NOMO-1 treated with DMSO at 0.1 percent for 48 hours (cell line): ENCODE results near the gene DEFB127.
"Not testable (repeated sequence)": the region's sequence is repeated elsewhere in the genome, so short reads cannot be mapped to it uniquely, and the experiment has no call there.

ENCODE experiments used
- DNase-seq: peaks from one replicate; lab custom pipeline; 2025; ENCODE audit not compliant: unreplicated experiment; lab: John Stamatoyannopoulos, UW

Gene DEFB127, protein sequence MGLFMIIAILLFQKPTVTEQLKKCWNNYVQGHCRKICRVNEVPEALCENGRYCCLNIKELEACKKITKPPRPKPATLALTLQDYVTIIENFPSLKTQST

DNA sequence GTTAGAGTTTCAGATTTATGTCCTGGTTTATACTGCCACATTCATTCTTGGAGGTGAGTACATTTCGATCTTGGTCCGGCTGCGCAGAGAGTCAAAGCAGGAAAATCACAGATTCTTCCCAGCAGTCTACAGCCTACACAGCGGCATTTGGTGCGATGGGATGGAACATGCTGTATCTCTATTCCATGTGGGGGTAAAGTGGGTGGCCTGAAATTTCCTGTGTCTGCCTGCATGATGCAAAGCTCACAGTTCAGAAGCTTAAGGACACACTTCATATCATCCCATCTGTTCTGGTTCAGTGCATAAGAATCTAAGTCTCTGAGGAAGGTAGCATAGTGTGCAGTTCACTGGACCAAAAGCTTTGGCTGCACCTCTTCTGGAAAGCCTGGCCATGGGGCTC lies at the start of gene DEFB127:
TSS of gene DEFB127 (plus strand) at position 301 of the 400 bp plus-strand sequence. CDS start at position 392, 91 bp downstream.
- no peak for DNase-seq

DNA sequence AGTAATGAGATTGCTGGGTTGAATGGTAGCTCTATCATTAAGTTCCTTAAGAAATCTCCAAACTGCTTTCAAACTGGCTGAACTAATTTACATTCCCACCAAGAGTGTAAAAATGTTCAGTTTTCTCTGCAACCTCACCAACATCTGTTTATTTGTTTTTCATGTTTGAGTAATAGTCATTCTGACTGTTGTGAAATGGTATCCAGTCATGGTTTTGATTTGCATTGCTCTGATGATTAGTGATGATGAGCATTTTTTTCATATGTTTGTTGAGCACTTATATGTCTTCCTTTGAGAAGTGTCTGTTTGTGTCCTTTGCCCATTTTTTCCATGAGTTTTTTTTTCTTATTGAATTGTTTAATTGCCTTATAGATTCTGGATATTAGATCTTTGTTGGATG lies 44.9 kb upstream of the DEFB127 start:
- no peak for DNase-seq

DNA sequence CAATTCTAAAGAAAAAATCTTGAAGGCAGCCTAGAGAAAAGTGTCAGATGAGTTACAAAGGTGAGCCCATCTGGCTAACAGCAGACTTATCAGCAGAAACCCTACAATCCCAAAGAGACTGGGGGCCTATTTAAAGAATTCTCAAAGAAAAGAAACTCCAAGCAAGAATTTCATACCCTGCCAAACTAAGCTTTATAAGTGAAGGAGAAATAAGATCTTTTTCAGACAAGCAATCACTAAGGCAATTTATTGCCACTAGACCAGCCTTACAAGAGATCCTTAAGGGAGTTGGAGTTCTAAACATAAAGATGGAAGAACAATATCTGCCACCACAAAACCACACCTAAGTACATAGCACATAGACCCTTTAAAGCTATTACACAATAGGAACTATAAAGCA lies 39.7 kb upstream of the DEFB127 start:
- no peak for DNase-seq

DNA sequence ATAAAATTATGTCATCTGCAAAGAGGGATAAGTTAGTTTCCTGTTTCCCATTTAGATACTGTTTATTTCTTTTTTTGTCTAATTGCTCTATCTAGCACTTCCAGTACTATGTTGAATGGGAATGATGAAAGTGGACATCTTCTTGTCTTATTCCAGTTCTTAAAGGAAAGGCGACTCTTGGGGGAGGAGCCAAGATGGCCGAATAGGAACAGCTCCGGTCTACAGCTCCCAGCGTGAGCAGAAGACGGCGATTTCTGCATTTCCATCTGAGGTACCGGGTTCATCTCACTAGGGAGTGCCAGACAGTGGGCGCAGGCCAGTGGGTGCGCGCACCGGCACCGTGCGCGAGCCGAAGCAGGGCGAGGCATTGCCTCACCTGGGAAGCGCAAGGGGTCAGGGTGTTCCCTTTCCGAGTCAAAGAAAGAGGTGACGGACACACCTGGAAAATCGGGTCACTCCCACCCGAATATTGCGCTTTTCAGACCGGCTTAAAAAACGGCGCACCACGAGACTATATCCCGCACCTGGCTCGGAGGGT lies 27.4 kb upstream of the DEFB127 start:
- DNase-seq: not testable (repeated sequence)

DNA sequence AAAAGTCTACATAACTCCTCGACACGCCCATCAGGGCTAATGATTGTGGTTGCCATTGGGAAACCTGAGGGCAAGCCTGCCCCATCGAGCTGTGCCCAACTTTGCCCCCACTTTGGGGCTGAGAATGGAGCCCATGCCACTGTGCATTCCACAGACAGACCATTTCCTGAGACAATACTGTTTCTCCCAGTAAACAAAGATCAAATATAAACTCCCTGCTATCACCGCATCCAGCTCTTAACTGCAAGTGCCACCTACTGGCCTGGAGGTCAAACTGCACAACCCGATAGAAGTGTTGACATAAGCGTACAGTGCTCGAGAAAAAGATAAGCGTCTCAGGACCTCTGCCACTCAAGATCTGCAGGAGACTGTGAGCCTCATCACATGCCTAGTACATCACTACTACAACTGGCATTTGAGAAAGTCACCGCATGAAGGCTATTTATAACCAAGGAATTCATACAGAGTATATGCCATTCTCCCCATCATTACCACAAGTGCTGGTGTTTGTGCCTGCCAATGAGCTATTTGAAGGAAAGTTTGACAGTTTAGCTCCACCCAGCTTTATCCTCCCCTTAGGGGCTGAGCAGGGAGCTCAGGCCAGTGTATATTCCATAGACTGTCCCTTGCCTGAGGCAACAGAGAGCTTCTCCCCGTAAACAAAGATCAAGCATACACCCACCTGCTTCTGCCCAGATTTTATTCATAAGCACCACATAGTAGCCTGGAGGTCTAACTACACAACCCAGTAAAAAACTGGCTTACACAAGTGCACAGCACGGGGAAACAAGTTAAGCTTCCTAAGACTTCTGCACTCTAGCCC lies 19.4 kb upstream of the DEFB127 start:
- no peak for DNase-seq

DNA sequence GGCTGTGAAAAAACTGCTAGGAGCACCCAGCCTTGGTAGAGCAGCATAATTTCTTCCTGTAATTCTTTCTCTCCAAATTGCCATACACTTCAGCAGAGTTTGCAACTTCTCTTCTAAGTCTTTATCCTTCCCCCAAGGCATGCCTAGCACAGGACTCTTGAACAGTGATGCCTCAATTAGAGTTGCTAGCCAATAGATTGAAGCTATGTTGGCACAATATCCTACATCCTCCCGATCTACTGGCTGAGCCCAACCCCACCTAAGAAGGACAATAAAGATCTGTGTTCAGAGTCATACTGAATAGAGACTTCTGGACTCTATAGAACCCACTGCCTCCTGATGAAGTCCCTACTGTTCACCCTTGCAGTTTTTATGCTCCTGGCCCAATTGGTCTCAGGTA lies 15.0 kb upstream of the DEFB127 start, which contains the start of gene DEFB126:
TSS of gene DEFB126 (plus strand) at position 301 of the 400 bp plus-strand sequence. CDS start at position 340, 39 bp downstream.
- no peak for DNase-seq

DNA sequence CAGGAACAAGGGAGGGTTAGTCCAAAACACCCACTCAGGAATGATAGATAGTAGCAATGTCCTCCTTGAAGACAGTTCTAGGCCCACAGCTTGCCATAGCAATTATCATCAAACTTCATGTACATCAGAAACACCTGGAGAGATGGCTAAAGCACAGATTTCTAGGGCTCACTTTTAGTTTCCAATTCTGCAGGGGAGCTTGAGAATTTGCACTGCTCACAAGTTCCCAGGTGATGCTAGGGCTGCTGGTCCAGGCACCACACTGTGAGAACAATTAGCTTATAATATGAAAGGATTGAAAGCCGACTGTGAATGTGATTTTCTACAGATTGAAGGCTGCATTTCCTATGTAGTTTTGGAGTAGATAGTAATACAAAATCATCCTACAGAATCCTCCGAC lies 11.4 kb upstream of the DEFB127 start:
- DNase-seq: no peak

DNA sequence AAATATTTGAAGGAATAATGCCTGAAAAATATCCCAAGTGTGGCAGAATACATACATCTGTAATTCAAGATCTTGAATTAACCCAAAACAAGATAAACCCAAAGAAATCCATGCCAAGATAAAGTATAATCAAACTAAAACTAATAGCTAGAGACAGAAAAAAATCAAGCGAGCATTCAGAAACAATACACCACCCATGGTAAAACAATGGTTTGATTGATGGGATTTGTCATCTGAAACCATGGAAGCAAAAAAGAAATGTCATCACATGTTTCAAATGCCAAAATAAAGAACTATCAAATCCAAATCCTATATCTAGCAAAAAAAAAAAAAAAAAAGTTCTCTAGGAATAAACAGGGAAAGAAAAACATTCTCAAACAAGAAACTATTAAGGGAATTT lies 5.1 kb upstream of the DEFB127 start:
- no peak for DNase-seq

DNA sequence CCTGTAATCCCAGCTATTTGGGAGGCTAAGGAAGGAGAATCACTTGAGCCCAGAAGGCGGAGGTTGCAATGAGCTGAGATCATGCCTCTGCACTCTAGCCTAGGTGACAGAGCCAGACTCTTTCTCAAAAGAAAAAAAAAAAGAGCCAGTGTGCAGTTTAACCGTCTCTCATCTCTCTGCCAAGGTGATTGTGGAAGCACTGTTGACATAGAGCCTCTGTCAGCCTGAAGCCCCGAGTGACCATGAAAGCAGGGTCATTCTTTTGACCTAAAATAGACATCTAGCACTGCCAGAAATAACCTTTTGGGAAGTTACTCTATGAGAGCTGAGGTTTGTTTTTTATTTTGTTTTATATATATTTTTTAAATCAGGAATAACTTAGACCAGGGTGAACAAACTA lies 7.4 kb downstream of the DEFB127 start:
- no peak for DNase-seq

DNA sequence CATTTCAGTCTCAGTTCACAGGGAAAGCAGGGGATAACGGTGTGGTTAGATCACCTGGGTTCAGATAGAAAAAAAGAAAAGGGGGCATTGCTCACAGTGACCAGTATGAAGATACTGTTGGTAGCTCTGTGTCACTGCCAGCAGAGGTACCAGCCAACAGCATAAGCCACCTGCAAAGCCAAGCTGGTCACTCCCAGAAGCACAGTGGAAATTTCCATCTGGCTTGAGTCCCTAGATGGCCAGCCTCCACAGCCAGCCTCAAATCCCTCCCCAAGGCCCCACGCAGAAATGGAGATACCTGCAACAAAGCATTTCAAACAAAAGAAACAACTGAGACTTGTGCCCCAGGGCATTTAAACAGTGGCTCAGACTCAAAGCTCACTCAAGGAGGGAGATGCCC lies 11.6 kb downstream of the DEFB127 start:
- DNase-seq: no peak

DNA sequence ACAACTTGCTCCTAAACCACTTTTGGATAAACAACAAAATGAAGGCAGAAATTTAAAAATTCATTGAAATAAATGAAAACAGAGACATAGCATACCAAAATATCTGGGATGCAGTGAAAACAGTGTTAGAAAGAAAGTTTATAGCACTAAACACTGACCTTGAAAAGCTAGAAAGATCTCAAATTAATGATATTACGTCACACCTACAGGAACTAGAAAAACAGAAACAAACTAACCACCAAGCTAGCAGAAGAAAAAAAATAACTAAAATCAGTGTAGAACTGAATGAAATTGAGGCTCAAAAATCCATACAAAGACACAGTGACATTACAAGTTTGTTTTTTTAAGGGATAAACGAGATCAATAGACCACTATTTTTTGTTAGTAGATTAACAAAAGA lies 27.0 kb downstream of the DEFB127 start:
- DNase-seq: no peak

DNA sequence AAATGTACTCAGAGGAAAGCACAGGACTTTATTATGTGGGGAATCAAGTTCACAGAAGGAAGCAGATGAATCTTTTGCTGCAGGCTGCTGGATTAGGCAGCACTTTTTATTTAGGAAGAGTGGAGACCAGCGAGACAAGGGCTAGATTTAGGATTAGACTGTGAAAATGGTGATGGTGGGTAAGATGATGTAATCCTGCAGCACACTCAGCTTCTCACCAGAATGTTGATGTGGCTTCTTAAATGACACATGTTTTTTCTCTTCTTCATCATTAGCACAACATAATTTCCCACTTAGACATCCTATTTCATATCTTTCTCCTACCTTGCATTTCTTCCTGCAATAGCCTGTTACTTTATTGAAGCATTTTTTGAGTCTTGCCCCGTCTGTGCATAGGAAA lies 30.5 kb downstream of the DEFB127 start:
- DNase-seq: no peak

DNA sequence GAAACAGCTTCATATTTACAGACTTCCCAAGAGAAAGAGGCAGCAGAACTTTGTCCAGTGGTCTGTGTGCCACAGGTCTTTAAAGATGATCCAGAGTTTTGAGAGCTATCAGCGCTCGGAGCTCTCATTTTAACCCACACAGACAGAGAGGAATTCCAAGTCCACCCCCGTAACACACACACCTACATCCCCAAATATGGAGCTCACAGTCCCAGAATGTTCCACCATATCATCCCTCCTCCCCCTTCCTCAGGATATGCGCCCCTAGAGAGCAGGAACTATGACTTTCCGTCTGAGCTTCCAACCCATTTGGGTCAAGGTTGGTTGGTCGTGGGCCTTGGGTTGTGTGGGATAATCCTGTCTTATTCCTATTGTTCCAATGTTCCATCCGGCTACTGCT lies 32.4 kb downstream of the DEFB127 start, which contains the start of gene DEFB128:
TSS of gene DEFB128 (minus strand) at position 101 of the 400 bp plus-strand sequence. CDS start at position 13, 88 bp downstream.
- DNase-seq: no peak

DNA sequence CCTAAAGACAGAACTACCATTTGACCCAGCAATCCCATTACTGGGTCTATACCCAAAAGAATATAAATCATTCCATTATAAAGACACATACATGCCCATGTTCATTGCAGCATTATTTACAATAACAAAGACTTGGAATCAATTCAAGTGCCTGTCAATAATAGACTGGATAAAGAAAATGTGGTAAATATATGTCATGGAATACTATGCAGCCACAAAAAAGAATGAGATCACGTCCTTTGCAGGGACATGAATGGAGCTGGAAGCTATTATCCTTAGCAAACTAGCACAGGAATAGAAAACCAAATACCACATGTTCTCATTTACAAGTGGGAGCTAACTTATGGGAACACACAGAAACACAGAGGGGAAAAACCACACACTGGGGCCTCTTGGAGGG lies 41.0 kb downstream of the DEFB127 start:
- DNase-seq: no peak

DNA sequence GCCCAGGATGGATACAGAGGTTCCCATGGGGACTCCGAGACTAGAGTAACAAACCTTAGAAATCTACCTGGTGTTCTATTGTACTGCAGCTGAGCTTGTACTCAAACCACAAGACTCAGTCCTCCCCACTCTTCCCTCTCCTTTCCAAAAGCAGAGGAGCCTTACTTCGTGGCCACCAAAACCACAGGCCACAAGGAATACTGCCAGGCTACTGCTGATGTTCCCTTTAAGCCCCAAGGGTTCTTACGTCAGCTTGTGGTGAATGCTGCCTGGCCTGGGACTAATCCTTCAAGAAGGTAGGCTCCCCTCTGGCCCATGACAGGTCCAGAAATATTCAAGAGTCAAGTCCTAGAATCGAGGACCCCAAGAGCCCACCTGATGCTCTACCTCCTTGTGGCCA lies 42.7 kb downstream of the DEFB127 start:
- no peak for DNase-seq

DNA sequence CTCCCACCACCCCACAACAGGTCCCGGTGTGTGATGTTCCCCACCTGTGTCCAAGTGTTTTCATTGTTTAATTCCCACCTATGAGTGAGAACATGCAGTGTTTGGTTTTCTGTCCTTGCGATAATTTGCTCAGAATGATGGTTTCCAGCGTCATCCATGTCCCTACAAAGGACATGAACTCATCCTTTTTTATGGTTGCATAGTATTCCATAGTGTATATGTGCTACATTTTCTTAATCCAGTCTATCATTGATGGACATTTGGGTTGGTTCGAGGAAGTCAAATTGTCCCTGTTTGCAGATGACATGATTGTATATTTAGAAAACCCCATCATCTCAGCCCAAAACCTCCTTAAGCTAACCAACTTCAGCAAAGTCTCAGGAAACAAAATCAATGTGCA lies 46.4 kb downstream of the DEFB127 start:
- not testable (repeated sequence) for DNase-seq
